GM12878 (cell line): ENCODE data around the gene SLC35A2.

ENCODE experiments used
- BMI1 ChIP-seq: fragments of 450-650 bp; IDR thresholded peaks from 2 replicates; pipeline ENCODE4 v1.6.1; 2016; ENCODE audit warnings: mild to moderate bottlenecking, moderate library complexity, borderline replicate concordance
- FOXM1 ChIP-seq: IDR thresholded peaks from 2 replicates; pipeline ENCODE4 v1.6.1; 2012; ENCODE audit warnings: low read depth, mild to moderate bottlenecking, inconsistent platforms, low read length, moderate library complexity
- RAD21 ChIP-seq: IDR thresholded peaks from 2 replicates; pipeline ENCODE4 v1.6.1; 2011; ENCODE audit warnings: mild to moderate bottlenecking, low read depth, low read length, moderate library complexity; ENCODE audit not compliant: insufficient read depth

DNA sequence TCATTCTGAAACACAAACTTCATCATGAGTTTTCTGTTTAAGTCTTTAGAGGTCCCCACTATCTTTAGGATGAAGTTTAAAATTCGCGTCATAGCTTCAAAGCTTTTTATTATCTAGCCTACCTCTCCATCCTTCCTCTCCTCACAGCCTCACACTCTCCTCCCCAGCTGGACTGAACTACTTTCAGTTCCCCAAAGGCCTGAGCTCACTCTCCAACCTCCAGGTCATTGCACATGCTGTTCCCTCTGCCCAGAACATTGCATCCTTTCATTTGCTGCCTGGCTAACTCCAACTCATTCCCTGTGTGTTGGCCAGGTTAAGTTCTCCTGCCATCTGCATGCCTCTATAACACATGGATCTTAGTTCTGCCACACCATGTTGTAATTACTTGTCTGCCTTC lies 48.8 kb upstream of the SLC35A2 start:
- TF ChIP-seq RAD21 (no peak), FOXM1 (no peak), BMI1 (no peak)
